Astrocyte (in vitro differentiated cells and primary cell): ENCODE data around the gene CACNA1B. TPM values are rescaled to one million over a fixed set of nuclear protein-coding genes. Genes with fewer than 3 reads are reported as not detected.

Source experiments
- DNase-seq: peaks from one replicate; pipeline ENCODE4 v3.0.0-alpha.2; 2010; ENCODE audit warnings: low read depth
- FAIRE-seq: peaks from 2 replicates; lab custom pipeline; 2011; peaks lifted over from hg19 to GRCh38; lab: Jason Lieb, UNC
- H2AFZ ChIP-seq: 2 replicates; pipeline ENCODE4 v1.6.0; 2012; ENCODE audit warnings: low read depth, low read length, inconsistent platforms
- H3K27ac ChIP-seq: 2 replicates; pipeline ENCODE4 v1.5.1; 2011; ENCODE audit warnings: low read depth, low read length, inconsistent platforms
- H3K27me3 ChIP-seq: 2 replicates; pipeline ENCODE4 v1.6.0; 2011; ENCODE audit warnings: low read length, inconsistent platforms; ENCODE audit not compliant: insufficient read depth
- H3K36me3 ChIP-seq: 2 replicates; pipeline ENCODE4 v1.5.1; 2011; ENCODE audit warnings: low read length, inconsistent platforms; ENCODE audit not compliant: insufficient read depth
- H3K4me1 ChIP-seq: 2 replicates; pipeline ENCODE4 v1.5.1; 2011; ENCODE audit warnings: low read length, inconsistent platforms; ENCODE audit not compliant: insufficient read depth
- H3K4me2 ChIP-seq: 2 replicates; pipeline ENCODE4 v1.6.0; 2012; ENCODE audit warnings: low read length, inconsistent platforms
- H3K4me3 ChIP-seq: 2 replicates; pipeline ENCODE4 v1.5.1; 2011; ENCODE audit warnings: low read depth, mild to moderate bottlenecking, low read length, inconsistent platforms; ENCODE audit not compliant: insufficient read depth
- H3K79me2 ChIP-seq: 2 replicates; pipeline ENCODE4 v1.6.0; 2012; ENCODE audit warnings: mild to moderate bottlenecking, low read length, inconsistent platforms; ENCODE audit not compliant: insufficient read depth
- H3K9ac ChIP-seq: 2 replicates; pipeline ENCODE4 v1.6.0; 2012; ENCODE audit warnings: mild to moderate bottlenecking, low read length, inconsistent platforms
- H3K9me3 ChIP-seq: 2 replicates; pipeline ENCODE4 v1.5.1; 2012; ENCODE audit warnings: low read depth, mild to moderate bottlenecking, low read length, inconsistent platforms; ENCODE audit not compliant: insufficient read depth
- H4K20me1 ChIP-seq: 2 replicates; pipeline ENCODE4 v1.6.0; 2012; ENCODE audit warnings: low read length, inconsistent platforms; ENCODE audit not compliant: insufficient read depth
- H3K27ac Mint-ChIP-seq: one replicate; pipeline ENCODE4 v1.8.0; 2021; ENCODE audit warnings: mild to moderate bottlenecking, mixed read lengths; ENCODE audit not compliant: unreplicated experiment
- H3K27me3 Mint-ChIP-seq: one replicate; pipeline ENCODE4 v1.8.0; 2021; ENCODE audit warnings: low read depth, mixed read lengths; ENCODE audit not compliant: unreplicated experiment
- H3K36me3 Mint-ChIP-seq: one replicate; pipeline ENCODE4 v1.8.0; 2021; ENCODE audit warnings: low read depth, mixed read lengths; ENCODE audit not compliant: unreplicated experiment
- H3K4me1 Mint-ChIP-seq: one replicate; pipeline ENCODE4 v1.8.0; 2021; ENCODE audit warnings: low read depth, mixed read lengths; ENCODE audit not compliant: unreplicated experiment
- H3K4me3 Mint-ChIP-seq: one replicate; pipeline ENCODE4 v1.8.0; 2021; ENCODE audit warnings: mild to moderate bottlenecking, moderate library complexity, mixed read lengths; ENCODE audit not compliant: unreplicated experiment
- H3K9me3 Mint-ChIP-seq: one replicate; pipeline ENCODE4 v1.8.0; 2021; ENCODE audit warnings: mild to moderate bottlenecking, mixed read lengths; ENCODE audit not compliant: unreplicated experiment
- EZH2 ChIP-seq: IDR thresholded peaks from 2 replicates; pipeline ENCODE4 v1.6.1; 2012; ENCODE audit warnings: mild to moderate bottlenecking, low read length, inconsistent platforms; ENCODE audit not compliant: insufficient read depth
- total RNA-seq: library from RNA; stranded (reverse); gene quantifications from 2 replicates; pipeline ENCODE4 v1.2.1, GENCODE V29; 2021
- TF ChIP-seq, protein P1 (sequence below): IDR thresholded peaks from 2 replicates; pipeline ENCODE4 v1.5.1; 2011; ENCODE audit warnings: low read depth, mild to moderate bottlenecking, inconsistent platforms, low read length, moderate library complexity; ENCODE audit not compliant: insufficient read depth

Gene CACNA1B
- total RNA-seq, 1 donor from 2014 or later: 3.1 TPM

DNA sequence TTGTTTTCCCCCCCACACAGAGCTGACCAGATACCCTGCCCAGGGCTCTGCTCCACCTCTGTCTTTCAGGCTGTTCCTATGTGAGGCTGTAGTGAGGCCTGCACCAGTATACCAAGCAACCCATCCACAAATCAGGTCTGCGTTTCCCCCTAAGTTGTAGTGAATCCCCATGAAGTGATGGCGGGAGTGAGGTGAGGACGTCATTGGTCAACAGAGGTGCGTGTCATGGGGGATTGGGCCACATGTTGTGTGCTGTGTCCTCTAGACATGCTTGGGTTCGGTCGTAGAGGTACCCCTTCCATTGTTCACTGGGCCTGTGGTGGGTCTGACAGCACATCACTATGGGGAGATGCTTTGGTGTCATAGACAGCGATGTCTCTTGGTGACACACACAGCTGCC is 184.6 kb downstream of the CACNA1B start:
- no peak overlapping the region for H3K4me3 Mint-ChIP-seq
- H3K4me3 ChIP-seq: no peak overlapping the region
- no peaks in the 10 kb centered on the region for H3K9me3 Mint-ChIP-seq
- peaks cover 16% of the 10 kb centered on the region for H3K9me3 ChIP-seq
- no peak overlapping the region for H3K9ac ChIP-seq
- H3K27me3 ChIP-seq: no peaks in the 10 kb centered on the region
- H3K4me1 ChIP-seq: no peaks in the 10 kb centered on the region
- no peaks in the 10 kb centered on the region for H4K20me1 ChIP-seq
- no peaks in the 10 kb centered on the region for H3K36me3 ChIP-seq
- FAIRE-seq (no peak), DNase-seq (no peak)
- no peaks in the 10 kb centered on the region for H3K79me2 ChIP-seq
- TF ChIP-seq, protein P1, sequence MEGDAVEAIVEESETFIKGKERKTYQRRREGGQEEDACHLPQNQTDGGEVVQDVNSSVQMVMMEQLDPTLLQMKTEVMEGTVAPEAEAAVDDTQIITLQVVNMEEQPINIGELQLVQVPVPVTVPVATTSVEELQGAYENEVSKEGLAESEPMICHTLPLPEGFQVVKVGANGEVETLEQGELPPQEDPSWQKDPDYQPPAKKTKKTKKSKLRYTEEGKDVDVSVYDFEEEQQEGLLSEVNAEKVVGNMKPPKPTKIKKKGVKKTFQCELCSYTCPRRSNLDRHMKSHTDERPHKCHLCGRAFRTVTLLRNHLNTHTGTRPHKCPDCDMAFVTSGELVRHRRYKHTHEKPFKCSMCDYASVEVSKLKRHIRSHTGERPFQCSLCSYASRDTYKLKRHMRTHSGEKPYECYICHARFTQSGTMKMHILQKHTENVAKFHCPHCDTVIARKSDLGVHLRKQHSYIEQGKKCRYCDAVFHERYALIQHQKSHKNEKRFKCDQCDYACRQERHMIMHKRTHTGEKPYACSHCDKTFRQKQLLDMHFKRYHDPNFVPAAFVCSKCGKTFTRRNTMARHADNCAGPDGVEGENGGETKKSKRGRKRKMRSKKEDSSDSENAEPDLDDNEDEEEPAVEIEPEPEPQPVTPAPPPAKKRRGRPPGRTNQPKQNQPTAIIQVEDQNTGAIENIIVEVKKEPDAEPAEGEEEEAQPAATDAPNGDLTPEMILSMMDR: no peak
- TF ChIP-seq EZH2: no peak
- no peak overlapping the region for H3K27ac Mint-ChIP-seq
- peaks cover 21% of the 10 kb centered on the region for H3K36me3 Mint-ChIP-seq
- no peak overlapping the region for H3K27ac ChIP-seq
- H2AFZ ChIP-seq: no peak overlapping the region
- no peaks in the 10 kb centered on the region for H3K4me1 Mint-ChIP-seq
- H3K4me2 ChIP-seq: no peak overlapping the region
- peaks cover 8% of the 10 kb centered on the region for H3K27me3 Mint-ChIP-seq

- Mint-ChIP-seq H3K4me1 (no peaks in the 10 kb centered on the region), H3K36me3 (peaks cover 20% of the 10 kb centered on the region), H3K27ac (no peak overlapping the region), H3K27me3 (peaks cover 8% of the 10 kb centered on the region), H3K9me3 (no peaks in the 10 kb centered on the region), H3K4me3 (no peak overlapping the region)
- no peak for DNase-seq
- no peak overlapping the region for H3K4me2 ChIP-seq
- H3K27ac ChIP-seq: no peak overlapping the region
- peaks cover 16% of the 10 kb centered on the region for H3K9me3 ChIP-seq
- no peak overlapping the region for H2AFZ ChIP-seq
- no peak for TF ChIP-seq EZH2
- TF ChIP-seq, protein P1: no peak
- no peaks in the 10 kb centered on the region for H3K4me1 ChIP-seq
- H3K27me3 ChIP-seq: no peaks in the 10 kb centered on the region
- H3K9ac ChIP-seq: no peak overlapping the region
- H4K20me1 ChIP-seq: no peaks in the 10 kb centered on the region
- no peaks in the 10 kb centered on the region for H3K79me2 ChIP-seq
- H3K4me3 ChIP-seq: no peak overlapping the region
- no peaks in the 10 kb centered on the region for H3K36me3 ChIP-seq
- no peak for FAIRE-seq
Measured at GRCh38 chr9:138063033-138063432, 185.5 kb downstream of the CACNA1B start.

GRCh38 chr9:138063785-138064184 is 186.2 kb downstream of the CACNA1B start:
- Histone ChIP-seq H3K36me3 (no peaks in the 10 kb centered on the region), H3K4me2 (no peak overlapping the region), H3K9ac (no peak overlapping the region), H3K4me1 (no peaks in the 10 kb centered on the region), H2AFZ (no peak overlapping the region), H3K27ac (no peak overlapping the region), H3K79me2 (no peaks in the 10 kb centered on the region), H3K4me3 (no peak overlapping the region), H4K20me1 (no peaks in the 10 kb centered on the region), H3K27me3 (no peaks in the 10 kb centered on the region), H3K9me3 (peaks cover 12% of the 10 kb centered on the region)
- no peak overlapping the region for H3K4me3 Mint-ChIP-seq
- DNase-seq (no peak), FAIRE-seq (no peak)
- TF ChIP-seq, protein P1: no peak
- TF ChIP-seq EZH2: no peak
- H3K4me1 Mint-ChIP-seq: no peaks in the 10 kb centered on the region
- H3K9me3 Mint-ChIP-seq: no peaks in the 10 kb centered on the region
- peaks cover 8% of the 10 kb centered on the region for H3K27me3 Mint-ChIP-seq
- peaks cover 16% of the 10 kb centered on the region for H3K36me3 Mint-ChIP-seq
- no peak overlapping the region for H3K27ac Mint-ChIP-seq
